Measurements from ENCODE around the gene CFAP47. TPM values are rescaled to one million over a fixed set of nuclear protein-coding genes. Genes with fewer than 3 reads are reported as not detected.

Gene CFAP47
- total and polyA plus RNA-seq, 9 of the 15 experiments (the other 6 are each of a cell fraction or from before 2014, with no cell fraction given) = 0.06 to 0.29 (median 0.13) TPM

- ATAC-seq = no peak
- no peaks in the 10 kb centered on the region for H3K4me1 ChIP-seq (replicated peaks in 1 of 2; ENCODE audit: control insufficient read depth in 2 of 2, insufficient read depth in 2 of 2, low read length in 2 of 2)
- no peaks in the 10 kb centered on the region for H4K20me1 ChIP-seq (replicated peaks; ENCODE audit: control insufficient read depth, insufficient read depth, low read length)
- no TSS peak for BruUV-seq (replicated peaks)
- no peak overlapping the region for H3K4me3 ChIP-seq
- ChIA-PET POLR2A (no interaction called here), CTCF (ENCODE audit: low intra/inter-chr PET ratio) (no interaction called here)
- H3K4me2 ChIP-seq (ENCODE audit: insufficient read depth, low read length) = no peak overlapping the region
- no peaks in the 10 kb centered on the region for H3K27me3 ChIP-seq (ENCODE audit: control insufficient read depth in 2 of 2, insufficient read depth in 2 of 2, low read length in 2 of 2)
- TF ChIP-seq ZNF518B (CRISPR knock-in tag; IDR thresholded peaks at IDR 0.05) (no peak), RFX1 (IDR thresholded peaks at IDR 0.05) (peak; percentile 72)
- FAIRE-seq = no peak
- H3K9me3 ChIP-seq (replicated peaks; ENCODE audit: control insufficient read depth, insufficient read depth, low read depth, low read length) = no peaks in the 10 kb centered on the region
- no peaks in the 10 kb centered on the region for H3K36me3 ChIP-seq (ENCODE audit: control insufficient read depth, insufficient read depth, low read length)
- in situ Hi-C loops (cut with MboI) (no loop called here), intact Hi-C loops (cut with micrococcal nuclease) (no loop called here)
- H2AFZ ChIP-seq (ENCODE audit: low read depth, low read length) = no peak overlapping the region
- no peak overlapping the region for H3K9ac ChIP-seq (ENCODE audit: insufficient read depth in 1 of 2, low read depth in 2 of 2, low read length in 2 of 2)
- no peak overlapping the region for H3K27ac ChIP-seq (ENCODE audit: extremely low read depth, low read depth, low read length)
- no peaks in the 10 kb centered on the region for H3K9me1 ChIP-seq (ENCODE audit: control insufficient read depth, insufficient read depth, low read length)
- WGBS (ENCODE audit: insufficient coverage, low coverage, missing lambda C conversion rate) = 0% methylated on average over 3 of the region's 3 CpGs
- no peak for DNase-seq (ENCODE audit: extremely low read depth in 1 of 4, low spot score in 3 of 4)
- no peaks in the 10 kb centered on the region for H3K79me2 ChIP-seq (ENCODE audit: control insufficient read depth, insufficient read depth, low read length)
Measured at GRCh38 chrX:36431819-36432218, 512.3 kb downstream of the CFAP47 start.

GRCh38 chrX:36434522-36434921 lies 515.0 kb downstream of the CFAP47 start:
- H3K4me1 ChIP-seq (replicated peaks in 1 of 2; ENCODE audit: control insufficient read depth in 2 of 2, insufficient read depth in 2 of 2, low read length in 2 of 2) = no peaks in the 10 kb centered on the region
- intact Hi-C loops (cut with micrococcal nuclease) (no loop called here), in situ Hi-C loops (cut with MboI) (no loop called here)
- H3K27me3 ChIP-seq (ENCODE audit: control insufficient read depth in 2 of 2, insufficient read depth in 2 of 2, low read length in 2 of 2) = no peaks in the 10 kb centered on the region
- H3K9ac ChIP-seq (ENCODE audit: insufficient read depth in 1 of 2, low read depth in 2 of 2, low read length in 2 of 2) = no peak overlapping the region
- H3K79me2 ChIP-seq (ENCODE audit: control insufficient read depth, insufficient read depth, low read length) = no peaks in the 10 kb centered on the region
- ATAC-seq = no peak
- no peak overlapping the region for H3K4me3 ChIP-seq
- no peaks in the 10 kb centered on the region for H4K20me1 ChIP-seq (replicated peaks; ENCODE audit: control insufficient read depth, insufficient read depth, low read length)
- no peaks in the 10 kb centered on the region for H3K9me3 ChIP-seq (replicated peaks; ENCODE audit: control insufficient read depth, insufficient read depth, low read depth, low read length)
- POLR2A ChIA-PET = no interaction called here
- H3K4me2 ChIP-seq (ENCODE audit: insufficient read depth, low read length) = no peak overlapping the region
- H3K36me3 ChIP-seq (ENCODE audit: control insufficient read depth, insufficient read depth, low read length) = no peaks in the 10 kb centered on the region
- 0% methylated on average over 1 of the region's 1 CpG for WGBS (ENCODE audit: insufficient coverage, low coverage, missing lambda C conversion rate)
- CTCF ChIA-PET (ENCODE audit: low intra/inter-chr PET ratio) = no interaction called here
- H3K9me1 ChIP-seq (ENCODE audit: control insufficient read depth, insufficient read depth, low read length) = no peaks in the 10 kb centered on the region
- DNase-seq (ENCODE audit: extremely low read depth in 1 of 4, low spot score in 3 of 4) = no peak
- no TSS peak for BruUV-seq (replicated peaks)
- H3K27ac ChIP-seq (ENCODE audit: extremely low read depth, low read depth, low read length) = no peak overlapping the region
- no peak for FAIRE-seq
- H2AFZ ChIP-seq (ENCODE audit: low read depth, low read length) = no peak overlapping the region
- TF ChIP-seq GATAD2A (IDR thresholded peaks at IDR 0.05) (no peak), REST (IDR thresholded peaks at IDR 0.05; ENCODE audit: borderline replicate concordance) (no peak), REST (CRISPR knock-in tag; IDR thresholded peaks at IDR 0.05; ENCODE audit: low read depth) (no peak)

All from K562 (cell line).